Vagina (tissue), 2 donors: ENCODE data around the gene DERL3.

Experiments used
- POLR2A ChIP-seq, 2 donors: fragments of 450-650 bp; IDR thresholded peaks; one replicate each; pipeline ENCODE4 v1.6.1; 2017; ENCODE audit warnings: antibody characterized with exemption in 2 of 2, mild to moderate bottlenecking in 2 of 2, moderate library complexity in 2 of 2
- POLR2AphosphoS5 ChIP-seq, 2 donors: sonication (generic); formaldehyde crosslinking; IDR thresholded peaks; one replicate each; pipeline ENCODE4 v1.9.0; 2017; ENCODE audit warnings: antibody characterized with exemption in 2 of 2, mild to moderate bottlenecking in 2 of 2, low read depth in 1 of 2; ENCODE audit not compliant: insufficient read depth in 1 of 2
- TF ChIP-seq, protein P1 (sequence below), 3 experiments: fragments of 450-650 bp in 2 of 3; fragments of 200-600 bp in 1 of 3; sonication (generic) in 1 of 3; IDR thresholded peaks; one replicate each; pipeline ENCODE4 v1.5.1; 2017 to 2019; ENCODE audit warnings: antibody characterized with exemption in 3 of 3, mild to moderate bottlenecking in 2 of 3, moderate library complexity in 2 of 3

- TF ChIP-seq POLR2AphosphoS5 (IDR thresholded peaks at IDR 0.05; ENCODE audit: insufficient read depth in 1 of 2, low read depth in 1 of 2) (no peak), POLR2A (IDR thresholded peaks at IDR 0.05) (no peak)
- TF ChIP-seq, protein P1, sequence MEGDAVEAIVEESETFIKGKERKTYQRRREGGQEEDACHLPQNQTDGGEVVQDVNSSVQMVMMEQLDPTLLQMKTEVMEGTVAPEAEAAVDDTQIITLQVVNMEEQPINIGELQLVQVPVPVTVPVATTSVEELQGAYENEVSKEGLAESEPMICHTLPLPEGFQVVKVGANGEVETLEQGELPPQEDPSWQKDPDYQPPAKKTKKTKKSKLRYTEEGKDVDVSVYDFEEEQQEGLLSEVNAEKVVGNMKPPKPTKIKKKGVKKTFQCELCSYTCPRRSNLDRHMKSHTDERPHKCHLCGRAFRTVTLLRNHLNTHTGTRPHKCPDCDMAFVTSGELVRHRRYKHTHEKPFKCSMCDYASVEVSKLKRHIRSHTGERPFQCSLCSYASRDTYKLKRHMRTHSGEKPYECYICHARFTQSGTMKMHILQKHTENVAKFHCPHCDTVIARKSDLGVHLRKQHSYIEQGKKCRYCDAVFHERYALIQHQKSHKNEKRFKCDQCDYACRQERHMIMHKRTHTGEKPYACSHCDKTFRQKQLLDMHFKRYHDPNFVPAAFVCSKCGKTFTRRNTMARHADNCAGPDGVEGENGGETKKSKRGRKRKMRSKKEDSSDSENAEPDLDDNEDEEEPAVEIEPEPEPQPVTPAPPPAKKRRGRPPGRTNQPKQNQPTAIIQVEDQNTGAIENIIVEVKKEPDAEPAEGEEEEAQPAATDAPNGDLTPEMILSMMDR (IDR thresholded peaks at IDR 0.05): no peak
Observed at GRCh38 chr22:23884140-23884539, 45.3 kb upstream of the DERL3 start.
